Measurements from ENCODE around the gene ITPK1. TPM values are rescaled to one million over a fixed set of nuclear protein-coding genes. Genes with fewer than 3 reads are reported as not detected.

ITPK1 gene
- total RNA-seq, 4 donors from 2014 or later: 32.6 to 94.9 (median 54.6) TPM

DNA sequence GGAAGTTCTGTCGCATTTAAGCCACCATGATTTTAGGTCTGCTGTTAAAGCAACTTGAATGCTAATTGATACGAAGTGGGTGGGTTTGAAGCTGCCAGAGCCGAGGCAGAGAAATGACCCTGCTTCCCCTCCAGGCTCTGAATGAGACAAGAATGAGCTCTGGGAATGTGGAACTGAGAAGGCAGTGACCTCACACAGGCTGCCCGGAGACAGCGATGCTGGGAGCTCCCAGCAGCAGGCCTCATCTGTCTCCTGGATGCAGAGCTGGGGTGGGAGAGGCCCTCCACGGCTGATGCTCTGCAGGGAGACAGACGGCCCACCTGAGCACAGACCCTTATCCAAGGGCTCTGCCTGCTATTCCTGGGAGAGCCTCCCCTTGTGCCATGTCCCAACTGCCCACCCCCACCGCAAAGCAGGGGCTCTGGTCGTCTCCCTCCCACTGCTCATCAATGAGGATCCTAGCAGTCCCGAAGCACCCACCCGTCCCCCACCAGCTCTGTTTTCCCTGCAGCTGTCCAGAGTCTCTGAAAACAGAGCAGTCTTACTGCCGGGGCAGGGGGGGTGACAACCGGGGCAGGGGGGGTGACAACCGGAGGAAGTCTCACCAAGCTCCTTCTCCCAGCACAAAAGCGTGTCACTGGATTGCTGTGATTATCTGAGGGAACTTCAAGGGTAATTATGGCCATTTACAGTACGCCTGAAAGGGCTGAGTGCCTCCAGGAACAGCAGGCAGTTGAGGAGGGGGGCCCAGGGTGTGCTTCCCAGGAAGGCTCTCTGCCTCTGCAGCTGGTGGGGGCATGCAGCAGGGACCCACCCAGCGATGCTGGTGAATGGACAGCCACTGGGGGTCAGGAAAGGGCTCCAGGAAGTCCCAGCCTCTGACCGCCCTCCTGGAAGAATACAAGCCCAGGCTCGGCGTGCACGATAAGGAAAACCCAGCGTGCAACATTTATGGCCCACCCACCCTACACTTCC, 125.0 kb downstream of the ITPK1 start:
- DNase-seq (ENCODE audit: low spot score) (no peak), ATAC-seq (ENCODE audit: low FRiP score) (no peak)
- TF ChIP-seq, protein P1, sequence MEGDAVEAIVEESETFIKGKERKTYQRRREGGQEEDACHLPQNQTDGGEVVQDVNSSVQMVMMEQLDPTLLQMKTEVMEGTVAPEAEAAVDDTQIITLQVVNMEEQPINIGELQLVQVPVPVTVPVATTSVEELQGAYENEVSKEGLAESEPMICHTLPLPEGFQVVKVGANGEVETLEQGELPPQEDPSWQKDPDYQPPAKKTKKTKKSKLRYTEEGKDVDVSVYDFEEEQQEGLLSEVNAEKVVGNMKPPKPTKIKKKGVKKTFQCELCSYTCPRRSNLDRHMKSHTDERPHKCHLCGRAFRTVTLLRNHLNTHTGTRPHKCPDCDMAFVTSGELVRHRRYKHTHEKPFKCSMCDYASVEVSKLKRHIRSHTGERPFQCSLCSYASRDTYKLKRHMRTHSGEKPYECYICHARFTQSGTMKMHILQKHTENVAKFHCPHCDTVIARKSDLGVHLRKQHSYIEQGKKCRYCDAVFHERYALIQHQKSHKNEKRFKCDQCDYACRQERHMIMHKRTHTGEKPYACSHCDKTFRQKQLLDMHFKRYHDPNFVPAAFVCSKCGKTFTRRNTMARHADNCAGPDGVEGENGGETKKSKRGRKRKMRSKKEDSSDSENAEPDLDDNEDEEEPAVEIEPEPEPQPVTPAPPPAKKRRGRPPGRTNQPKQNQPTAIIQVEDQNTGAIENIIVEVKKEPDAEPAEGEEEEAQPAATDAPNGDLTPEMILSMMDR (IDR thresholded peaks at IDR 0.05): no peak

DNA sequence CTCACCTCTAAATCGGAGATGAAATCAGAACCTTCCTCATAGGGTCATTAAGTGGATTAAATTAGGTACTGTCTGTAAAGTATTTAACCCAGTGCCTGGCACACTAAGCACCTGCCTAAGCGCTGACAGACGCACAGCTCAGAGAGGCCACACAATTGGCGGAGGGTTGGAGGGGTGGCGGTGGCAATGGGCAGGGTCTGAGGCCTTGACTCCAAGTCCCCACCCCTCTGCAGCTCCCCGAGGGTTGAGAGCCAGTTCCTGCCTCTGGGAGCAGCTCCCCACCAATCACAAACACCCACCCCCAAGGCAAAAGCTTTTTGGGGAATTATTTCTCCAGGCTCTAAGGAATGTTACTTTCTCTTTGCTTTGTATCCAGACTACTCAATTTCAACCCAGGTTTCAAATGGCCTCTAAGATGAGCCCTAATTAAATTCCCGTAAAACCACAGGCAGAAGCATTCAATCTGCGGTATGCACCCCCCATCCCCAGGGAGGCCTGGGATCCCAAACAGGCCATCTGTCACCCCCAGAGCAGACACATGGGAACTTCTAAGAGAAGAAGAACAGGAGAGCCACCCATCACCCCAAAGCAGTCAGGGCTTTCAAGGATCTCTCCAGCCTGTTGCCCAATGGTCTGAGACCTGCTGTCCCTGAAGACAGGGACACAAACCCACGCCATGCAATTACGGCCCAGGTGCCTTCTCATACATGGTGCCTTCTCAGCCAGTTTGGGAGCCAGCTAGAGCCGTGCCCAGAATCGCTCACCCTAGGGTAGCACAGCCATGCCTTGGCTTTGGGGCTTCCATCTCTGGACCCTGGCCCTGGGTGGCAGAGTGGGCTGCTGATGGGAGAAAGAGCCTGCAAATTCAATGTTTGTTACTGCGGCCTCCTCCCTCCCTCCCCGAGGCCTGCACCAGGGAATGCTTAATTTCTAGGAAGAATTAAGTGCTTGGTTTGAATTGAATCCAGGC, 126.7 kb downstream of the ITPK1 start:
- DNase-seq (ENCODE audit: low spot score): no peak
- TF ChIP-seq, protein P1 (IDR thresholded peaks at IDR 0.05): no peak

DNA sequence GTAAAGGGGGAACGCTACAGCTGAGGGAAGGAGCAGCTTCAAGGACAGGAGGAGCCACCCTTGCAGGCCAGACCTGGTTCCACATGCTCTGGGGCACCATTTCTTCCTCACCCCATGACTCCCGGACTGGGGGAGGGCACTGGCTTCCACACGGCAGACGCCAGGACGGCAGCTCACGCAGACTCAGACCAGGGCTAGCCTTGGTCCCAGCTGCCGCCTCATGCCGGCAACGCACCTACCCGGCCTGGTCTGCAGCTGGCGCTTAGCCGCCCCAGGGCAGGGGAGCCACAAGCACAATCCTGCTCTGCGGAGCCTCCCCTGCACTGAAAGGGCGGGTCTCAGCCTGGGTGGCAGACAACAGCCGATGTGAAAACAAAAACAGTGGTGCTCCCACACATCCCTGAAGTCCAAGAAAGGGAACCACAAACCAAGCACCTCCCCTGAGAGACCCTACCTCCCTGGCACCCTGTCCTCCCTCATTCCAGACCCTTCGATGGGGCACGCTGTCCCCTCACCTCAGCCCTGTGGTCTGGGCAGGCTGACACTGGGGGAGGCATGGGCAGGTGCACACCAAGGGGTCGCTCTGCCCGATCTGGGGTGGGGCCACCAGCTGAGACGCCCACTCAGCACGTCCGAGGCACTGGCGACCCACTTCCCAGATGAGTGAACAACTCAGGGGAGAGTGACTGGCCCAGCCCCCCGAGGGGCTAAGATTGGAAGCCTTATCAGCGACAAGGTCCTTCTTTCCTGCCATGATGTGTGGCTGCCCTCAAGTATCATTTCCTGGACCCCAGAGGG, 127.8 kb downstream of the ITPK1 start:
- DNase-seq (ENCODE audit: low spot score) (no peak), ATAC-seq (ENCODE audit: low FRiP score) (no peak)
- TF ChIP-seq, protein P1 (IDR thresholded peaks at IDR 0.05): no peak

More for the DNA sequence above, 126.7 kb downstream of the ITPK1 start:
- no peak for ATAC-seq (ENCODE audit: low FRiP score)

DNA sequence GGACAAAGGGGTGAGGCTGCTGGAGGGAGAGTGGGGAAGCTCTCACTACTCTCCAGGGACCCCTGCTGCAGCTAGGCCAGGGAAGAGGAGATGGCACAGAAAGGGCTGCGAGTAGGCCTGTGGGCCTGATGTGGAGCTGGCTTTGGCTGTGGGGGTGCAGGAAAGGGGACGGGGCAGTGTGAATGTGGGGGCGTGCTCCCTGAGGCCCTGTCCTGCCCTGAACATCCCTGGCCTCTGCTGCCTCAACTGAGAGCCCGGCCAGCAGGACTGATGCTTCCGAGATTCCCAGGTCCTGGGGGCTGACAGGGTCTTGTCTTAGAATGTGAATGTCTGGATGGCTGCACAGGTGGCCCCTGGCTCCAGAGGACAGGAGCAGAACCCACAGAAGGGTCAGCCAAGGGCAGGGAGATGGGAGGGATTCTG, 128.6 kb downstream of the ITPK1 start:
- ATAC-seq (ENCODE audit: low FRiP score) (no peak), DNase-seq (ENCODE audit: low spot score) (no peak)
- TF ChIP-seq, protein P1 (IDR thresholded peaks at IDR 0.05): no peak

DNA sequence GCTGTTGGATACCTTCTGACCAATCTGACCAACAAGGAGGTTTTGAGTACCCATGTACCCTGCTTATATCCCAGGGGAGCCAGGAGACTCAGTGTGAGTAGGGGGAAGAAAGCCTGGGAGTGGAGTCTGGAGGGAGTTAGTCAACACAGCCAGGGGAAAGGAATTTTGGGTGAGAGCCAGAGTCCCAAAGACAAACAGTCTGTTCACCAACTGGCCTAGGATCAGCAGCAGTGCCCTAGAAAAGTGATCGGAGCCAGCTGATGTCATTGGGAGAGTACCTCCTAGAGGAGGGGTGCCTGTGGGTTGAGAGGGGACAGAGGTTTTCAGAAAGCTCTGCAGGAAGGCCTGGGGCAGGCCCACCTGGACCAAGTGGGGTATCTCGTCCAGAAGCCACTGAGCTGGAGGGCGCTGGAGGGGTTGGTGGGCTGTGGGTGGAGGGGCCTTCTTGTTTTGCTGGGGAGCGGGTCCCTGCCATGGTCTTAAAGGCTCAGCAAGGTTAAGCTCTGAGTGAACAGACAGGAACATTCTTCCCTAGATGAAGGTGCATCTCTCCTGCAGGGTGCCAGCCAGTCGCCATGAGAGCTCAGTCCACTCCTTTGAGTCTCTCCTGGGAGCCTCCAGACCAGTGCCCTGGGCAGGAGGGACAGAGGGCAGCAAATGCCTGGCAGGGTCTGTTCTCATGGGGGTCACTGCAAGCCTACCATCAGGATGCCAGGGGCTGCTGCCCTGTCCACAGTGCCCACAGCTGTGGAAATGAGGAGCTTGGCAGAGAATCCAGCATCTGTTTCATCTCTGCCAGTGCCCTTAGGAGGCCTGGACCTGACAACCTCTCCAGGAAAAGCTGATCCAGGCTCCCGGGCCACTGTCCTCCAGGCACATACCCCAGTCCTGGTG, 129.2 kb downstream of the ITPK1 start:
- ATAC-seq (ENCODE audit: low FRiP score) (no peak), DNase-seq (ENCODE audit: low spot score) (no peak)
- TF ChIP-seq, protein P1 (IDR thresholded peaks at IDR 0.05): no peak
